Spleen (tissue), 7 donors: Measurements from ENCODE around the gene GRIP1.

ENCODE experiments used
- POLR2A ChIP-seq, 3 donors: fragments of 450-650 bp; IDR thresholded peaks; one replicate each; pipeline ENCODE4 v1.5.1; 2017; ENCODE audit warnings: antibody characterized with exemption in 3 of 3, mild to moderate bottlenecking in 1 of 3
- POLR2AphosphoS5 ChIP-seq, 3 donors: sonication (generic); formaldehyde crosslinking; IDR thresholded peaks; one replicate each; pipeline ENCODE4 v1.5.1; 2017; ENCODE audit warnings: antibody characterized with exemption in 3 of 3
- TF ChIP-seq, protein P1 (sequence below), 11 experiments: fragments of 200-600 bp in 7 of 11; fragments of 450-650 bp in 4 of 11; sonication (generic) in 4 of 11; IDR thresholded peaks in 8 of 11; conservative IDR thresholded peaks in 3 of 11; 1 replicate in 7 of 11; 2 replicates in 4 of 11; pipeline versions ENCODE4 v1.4.0 to v1.8.0; 2016 to 2021; ENCODE audit warnings: antibody characterized with exemption in 11 of 11, inconsistent platforms in 4 of 11, mild to moderate bottlenecking in 1 of 11
- donor health status: DM: no; HTN: no; CAD: no; lungs with moderate emphysema.
- donor health status: DM: no; HTN: no; CAD: no.
- donor health status: DM: no; HTN: no; CAD: no.

DNA sequence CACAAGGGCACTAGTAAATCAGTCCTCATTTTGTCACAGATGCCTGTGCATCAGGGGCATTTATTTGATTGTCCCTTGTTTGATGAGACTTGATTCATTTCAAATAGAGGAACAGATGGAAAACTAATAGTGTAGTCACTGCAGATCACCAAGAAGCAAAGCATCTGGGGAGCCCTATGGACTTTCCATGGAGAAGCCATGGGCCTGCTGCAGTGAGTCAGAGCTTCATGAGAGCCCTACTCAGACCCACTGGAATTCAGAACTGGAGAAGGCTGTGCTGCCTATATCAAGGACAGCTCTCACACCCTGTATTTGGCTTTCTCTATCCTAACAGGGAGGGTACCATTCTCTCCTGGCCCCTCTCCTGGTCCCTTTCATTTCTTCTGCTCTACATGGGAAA lies 126.2 kb downstream of the GRIP1 start:
- TF ChIP-seq, protein P1, sequence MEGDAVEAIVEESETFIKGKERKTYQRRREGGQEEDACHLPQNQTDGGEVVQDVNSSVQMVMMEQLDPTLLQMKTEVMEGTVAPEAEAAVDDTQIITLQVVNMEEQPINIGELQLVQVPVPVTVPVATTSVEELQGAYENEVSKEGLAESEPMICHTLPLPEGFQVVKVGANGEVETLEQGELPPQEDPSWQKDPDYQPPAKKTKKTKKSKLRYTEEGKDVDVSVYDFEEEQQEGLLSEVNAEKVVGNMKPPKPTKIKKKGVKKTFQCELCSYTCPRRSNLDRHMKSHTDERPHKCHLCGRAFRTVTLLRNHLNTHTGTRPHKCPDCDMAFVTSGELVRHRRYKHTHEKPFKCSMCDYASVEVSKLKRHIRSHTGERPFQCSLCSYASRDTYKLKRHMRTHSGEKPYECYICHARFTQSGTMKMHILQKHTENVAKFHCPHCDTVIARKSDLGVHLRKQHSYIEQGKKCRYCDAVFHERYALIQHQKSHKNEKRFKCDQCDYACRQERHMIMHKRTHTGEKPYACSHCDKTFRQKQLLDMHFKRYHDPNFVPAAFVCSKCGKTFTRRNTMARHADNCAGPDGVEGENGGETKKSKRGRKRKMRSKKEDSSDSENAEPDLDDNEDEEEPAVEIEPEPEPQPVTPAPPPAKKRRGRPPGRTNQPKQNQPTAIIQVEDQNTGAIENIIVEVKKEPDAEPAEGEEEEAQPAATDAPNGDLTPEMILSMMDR (IDR thresholded peaks at IDR 0.05 in 8 of 11, conservative IDR thresholded peaks at IDR 0.05 in 3 of 11) = no peak
- TF ChIP-seq POLR2A (IDR thresholded peaks at IDR 0.05) (no peak), POLR2AphosphoS5 (IDR thresholded peaks at IDR 0.05) (no peak)
